Measurements from ENCODE around the gene PPM1H.
A peak's percentile ranks its signal among the peaks of the same experiment; 100 is the strongest.

PPM1H gene

DNA sequence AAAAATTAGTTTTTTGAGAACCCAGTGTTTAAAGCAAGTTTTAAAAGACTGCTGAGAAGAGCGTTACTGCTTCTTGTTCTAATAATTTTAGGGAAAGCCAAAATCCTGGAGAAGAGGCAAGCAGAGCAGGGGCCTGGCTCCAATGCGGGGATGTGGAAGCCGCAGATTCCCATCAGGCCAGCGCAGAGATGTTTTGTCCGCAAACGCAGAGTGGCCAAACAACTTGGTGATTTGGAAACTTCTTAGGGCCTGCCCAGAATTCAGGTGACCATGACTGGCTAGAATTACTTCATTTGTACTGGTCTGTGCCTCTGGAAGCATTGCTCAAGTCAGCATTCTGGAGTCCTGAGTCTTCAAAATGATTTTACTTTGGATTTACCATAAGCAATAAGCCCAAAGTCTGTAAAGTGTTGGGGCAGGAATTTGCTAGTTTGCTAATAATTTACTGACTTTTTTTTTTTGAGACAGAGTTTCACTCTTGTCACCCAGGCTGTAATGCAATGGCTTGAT lies 208.4 kb downstream of the PPM1H start:
- FAIRE-seq: no peak

DNA sequence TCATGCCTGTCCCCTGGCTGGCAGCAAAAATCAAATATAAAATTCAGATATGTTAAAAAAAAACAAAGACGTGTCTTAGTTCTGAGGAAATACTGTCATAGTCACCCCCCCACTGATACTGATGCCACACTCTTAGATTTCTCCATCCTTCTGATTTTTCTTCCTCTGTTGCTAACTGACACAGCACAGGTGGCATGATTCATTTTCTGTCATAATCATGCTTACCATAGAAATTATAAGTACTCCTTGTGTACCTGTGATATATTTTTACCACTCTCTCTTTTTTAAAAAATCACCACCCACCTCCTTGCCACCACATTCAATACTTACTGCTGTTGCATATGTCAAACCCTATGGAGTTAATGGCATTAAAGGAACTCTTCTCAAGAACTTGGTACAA lies 209.2 kb downstream of the PPM1H start:
- no peak for FAIRE-seq

DNA sequence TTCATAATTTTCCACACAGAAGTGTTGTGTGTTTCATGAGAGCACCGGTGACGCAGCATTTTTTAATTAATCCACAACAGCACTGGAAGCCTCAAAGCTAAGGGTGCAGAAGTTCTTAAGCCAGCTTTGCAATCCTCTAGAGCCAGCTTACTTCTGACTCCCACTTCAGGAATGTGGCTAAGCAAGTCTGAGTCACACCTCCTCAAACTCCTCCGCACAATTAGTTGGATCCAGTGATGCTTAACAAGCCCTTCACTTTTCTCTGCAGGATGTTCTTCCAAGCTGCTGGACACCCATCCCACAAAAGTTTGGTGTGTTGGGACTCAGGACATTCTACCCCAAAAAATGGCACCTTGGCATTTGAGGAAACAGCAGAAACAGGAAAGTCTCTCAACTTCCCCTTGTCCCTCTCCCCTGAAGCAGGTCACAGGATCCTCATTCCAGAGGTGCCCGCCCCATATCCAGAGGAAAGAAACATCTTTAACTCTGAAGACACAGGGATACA lies 210.0 kb downstream of the PPM1H start:
- no peak for FAIRE-seq

DNA sequence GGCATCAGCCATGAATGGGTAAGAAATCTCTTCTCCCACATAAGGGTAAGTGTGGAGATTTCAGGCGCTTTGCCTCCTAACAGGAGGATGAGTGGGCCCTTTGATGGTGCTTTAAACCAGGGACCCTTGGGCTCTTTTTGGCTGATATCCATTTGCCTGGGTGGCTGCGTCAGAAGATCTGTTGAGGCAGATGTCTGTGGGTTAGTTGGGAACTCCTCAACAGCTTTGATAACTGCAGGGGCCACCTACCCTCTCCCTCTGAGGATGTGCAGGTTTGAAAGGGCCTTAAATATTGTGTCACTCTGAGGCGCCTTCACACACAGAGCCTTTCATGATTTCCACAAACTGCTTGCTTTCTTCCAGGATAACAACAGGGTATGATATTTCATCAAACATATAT lies 210.7 kb downstream of the PPM1H start:
- no peak for FAIRE-seq

DNA sequence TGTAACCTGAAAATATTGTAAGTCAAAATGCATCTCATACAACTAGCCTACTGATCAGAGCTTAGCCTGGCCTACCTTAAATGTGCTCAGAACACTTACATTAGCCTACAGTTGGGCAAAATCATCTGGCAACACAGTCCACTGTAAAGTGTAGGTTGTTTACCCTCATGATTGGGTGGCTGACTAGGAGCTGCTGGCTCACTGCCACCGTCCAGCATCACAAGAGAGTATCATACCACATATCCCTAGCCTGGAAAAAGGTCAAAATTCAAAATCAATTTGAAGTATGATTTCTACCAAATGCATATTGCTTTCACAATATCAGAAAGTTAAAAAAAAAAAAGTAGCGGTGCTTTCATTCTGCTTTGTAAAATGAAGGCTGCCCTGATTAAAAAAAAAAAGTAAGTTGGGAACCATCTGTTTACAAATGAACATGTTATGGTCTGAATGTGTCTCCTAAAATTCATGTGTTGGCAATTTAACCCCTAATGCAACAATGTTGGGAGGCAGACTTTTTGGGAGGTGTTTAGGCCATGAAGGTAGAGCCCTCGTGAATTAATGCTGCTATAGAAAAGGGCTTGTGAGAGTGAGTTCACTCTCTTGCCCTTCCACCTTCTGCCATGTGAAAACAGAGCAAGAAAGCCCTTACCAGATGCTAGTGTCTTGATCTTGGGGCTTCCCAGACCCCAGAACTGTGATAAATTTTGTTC lies 211.8 kb downstream of the PPM1H start:
- no peak for FAIRE-seq

DNA sequence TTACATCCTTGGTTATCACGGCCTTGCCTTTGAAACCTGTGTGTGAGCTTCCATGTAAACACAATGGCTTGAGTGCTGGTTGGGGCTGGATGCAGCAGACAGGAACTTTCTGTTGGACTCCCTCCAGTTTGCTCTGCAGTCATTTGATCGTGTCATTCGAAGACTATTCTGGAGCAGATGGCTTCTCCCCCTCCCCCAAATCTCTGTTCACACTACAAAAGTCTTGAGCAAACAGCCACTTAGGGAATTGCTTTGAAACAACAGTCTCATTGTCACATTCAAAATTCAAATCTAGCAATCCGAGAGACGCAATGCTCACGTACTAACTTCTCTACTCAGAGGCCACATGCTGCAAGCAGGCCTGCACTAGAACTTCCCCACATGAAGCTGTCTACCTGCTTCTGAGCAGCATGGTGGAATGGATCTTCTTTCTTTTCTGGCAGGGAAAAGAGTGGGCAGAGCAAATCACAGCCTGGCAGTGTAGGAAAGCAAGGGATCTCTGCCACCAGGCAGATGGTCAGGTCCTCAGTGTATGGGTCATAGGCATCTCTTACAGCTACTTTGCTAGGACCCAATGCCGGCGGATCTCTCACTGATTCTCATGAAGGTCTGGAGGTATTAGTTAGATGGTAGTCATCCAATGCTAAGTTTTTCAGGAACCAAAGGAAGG lies 214.2 kb downstream of the PPM1H start:
- no peak for FAIRE-seq

DNA sequence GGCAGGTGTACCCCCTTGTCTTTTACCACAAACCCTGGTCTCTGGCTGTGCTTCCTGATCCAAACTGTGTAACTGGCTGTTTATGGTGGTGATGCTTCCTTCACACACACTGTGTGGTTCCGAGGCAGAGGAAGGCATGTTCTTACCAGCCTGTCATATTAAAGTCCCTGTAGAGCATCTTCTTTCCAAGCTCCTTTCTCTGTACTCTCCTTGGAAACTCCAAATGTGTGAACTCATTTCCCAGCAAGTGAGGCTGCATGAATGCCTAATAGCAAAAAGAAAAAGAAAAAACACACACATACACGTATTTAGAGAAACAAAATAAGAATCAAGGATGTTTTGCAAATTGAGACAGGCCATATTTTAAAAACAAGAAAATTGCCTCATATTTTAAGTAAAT lies 214.9 kb downstream of the PPM1H start:
- FAIRE-seq: no peak

DNA sequence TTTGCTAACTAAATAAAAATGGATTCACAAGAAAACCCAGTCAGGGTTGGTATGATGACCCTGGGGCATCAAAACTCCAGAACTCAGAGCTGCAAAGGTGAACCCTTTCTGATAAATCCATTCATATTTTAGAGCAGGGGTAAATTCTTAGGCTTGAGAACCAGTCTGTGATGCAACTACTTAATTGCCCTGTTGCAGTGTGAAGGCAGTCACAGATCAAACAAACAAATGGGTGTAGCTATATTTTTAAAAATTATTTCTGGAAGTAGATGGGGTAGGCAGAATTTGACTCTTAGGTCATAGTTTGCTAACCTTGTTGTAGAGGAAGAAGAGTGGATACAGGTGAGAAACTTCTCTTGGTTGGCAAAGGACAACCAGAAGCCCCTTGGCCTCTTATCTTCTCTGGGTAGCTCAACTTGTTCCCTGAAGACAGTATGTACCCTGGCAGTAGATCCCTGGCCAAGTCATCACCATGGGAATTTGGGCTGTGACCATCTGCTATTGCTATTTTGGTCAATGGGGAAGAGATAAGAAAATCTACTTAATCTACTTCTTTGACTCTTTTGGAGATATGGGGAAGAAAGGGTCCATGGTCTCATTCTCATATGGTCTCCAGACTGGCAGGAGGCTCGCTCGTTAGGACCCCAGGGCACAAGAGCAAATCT lies 216.1 kb downstream of the PPM1H start:
- peak; percentile 48 for FAIRE-seq

DNA sequence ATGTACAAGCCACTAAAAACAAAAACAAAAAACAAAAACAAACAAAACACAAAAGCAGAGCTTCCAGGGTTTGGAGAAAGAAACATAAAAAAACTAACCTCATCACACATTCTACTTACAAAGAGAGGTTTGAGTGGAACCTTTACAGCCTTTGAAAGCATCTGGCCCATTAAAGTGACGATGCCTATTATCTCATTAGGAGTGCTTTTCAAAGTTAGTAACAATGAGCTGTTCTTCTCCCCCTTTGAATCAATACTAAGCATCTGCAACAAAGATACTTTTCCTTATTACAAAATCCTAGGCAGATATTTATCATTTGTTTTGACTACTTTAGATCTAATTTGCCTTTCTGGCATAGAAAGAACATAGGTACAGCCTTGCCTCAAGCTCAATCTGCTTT lies 217.3 kb downstream of the PPM1H start:
- no peak for FAIRE-seq

DNA sequence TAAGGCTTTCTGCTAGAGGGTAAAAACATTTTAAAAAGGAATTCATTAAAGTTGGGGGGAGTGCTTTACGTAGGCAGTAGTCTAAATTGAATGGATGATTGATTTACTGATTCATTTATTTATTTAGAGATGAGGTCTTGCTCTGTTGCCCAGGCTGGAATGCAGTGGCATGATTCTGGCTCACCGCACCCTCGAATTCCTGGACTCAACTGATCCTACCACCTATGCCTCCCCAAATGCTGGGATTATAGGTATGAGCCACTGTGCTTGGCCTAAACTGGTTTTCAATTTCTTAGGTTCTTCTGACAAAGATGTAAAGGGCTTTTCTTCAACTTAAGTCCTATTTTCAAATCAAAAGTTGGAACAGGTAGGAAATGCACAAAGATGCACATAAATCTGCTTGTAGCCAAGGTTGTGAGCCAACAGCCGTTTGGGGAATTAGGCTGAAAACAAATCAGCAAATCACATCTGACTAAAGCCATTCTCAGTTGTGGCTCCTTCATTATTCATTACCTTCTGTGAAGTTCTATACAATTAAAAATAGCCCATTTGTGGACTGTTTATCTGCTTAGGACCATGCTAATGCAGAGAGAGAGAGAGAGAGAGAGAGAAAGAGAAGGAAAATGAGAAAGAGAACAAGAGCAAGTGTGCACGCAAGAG lies 218.0 kb downstream of the PPM1H start:
- FAIRE-seq: peak; percentile 99

DNA sequence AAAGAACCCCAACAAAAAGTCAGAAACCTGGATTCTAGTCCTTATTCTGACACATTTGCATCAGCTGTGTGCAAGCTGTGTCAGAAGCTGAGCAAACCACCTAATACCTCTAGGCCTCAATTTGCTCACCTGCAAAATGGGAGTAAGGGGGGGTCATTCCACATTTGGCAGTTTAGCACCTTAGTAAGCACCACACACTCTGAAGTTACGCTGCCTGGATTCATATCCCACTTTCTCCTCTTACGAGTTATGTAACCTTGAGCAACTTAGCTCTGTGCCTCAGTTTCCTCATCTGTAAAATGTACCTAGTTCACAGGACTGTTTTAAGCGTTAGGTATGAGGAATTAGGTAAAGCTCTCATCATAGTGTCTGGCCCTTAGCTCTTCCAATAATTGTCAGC lies 218.9 kb downstream of the PPM1H start:
- FAIRE-seq: no peak

DNA sequence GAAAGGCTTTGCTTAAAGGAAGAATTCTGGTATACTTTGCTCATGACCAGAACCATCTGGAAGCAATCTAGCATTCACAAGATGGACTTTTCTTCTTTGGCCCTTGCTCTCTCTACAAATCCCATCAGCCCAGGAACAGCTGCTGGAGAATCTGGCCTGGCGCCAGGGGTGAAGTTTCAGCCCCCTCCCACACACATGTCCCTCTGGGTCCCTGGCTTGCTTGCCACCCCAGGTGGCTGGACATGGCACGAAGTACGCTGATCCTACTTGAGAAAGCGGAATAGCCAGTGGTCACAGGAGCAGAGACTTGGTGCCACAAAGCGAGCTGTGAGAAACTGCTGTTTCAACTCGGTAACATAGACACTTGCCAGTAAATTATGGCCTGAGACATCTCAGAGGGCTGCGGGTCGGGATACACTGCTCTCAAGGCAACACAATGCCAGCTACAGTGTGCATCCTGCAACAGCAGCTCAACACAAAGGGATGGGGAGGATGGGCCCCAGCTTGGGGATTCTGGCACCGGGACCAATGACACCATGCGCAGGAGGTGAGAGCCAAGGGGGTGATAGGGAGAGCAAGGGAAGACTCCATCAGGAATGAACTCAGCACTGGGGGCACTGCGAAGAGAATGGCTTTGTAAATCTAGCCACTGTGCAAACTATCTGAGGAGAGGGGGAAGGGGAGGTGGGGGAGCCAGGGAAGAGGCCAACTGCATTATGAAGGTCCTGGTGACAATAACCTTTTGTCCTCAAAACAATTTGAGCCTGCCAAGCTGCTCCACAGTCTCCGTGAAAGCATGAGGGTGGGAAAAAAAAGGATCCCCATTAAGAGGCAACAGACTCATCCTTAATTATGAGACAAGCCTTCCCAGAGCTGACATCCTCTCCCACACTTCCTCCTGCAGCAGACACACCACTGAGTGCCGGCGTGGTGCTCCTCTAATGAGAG lies 219.9 kb downstream of the PPM1H start:
- peak; percentile 16 for FAIRE-seq

DNA sequence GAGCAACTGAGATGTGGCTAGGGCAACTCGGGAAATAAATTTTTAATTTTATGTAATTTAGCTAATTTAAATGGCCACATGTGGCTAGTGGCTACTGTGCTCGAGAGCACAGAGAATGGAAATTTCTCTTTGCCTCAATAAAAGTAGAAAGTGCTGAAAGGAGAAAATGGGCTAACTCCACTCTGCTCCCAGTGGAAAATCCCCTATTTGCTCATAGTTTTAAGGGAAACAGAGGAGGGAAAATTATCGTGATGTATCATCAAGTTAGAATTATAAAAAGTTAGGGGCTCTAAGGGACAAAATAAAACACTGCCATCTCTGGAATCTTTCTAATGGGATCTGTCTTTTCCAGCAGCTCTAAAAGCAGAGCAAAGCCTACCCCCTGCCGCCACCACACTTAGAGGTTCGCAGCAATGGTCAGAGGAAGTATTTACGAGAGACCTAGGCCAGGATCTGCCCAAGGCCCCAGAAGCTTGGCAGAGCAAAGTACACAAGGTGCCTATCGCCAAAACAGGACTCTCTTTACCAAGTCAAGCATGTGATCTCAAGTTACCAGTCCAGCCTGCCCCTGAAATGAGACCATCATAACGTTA lies 220.7 kb downstream of the PPM1H start:
- peak; percentile 98 for FAIRE-seq

DNA sequence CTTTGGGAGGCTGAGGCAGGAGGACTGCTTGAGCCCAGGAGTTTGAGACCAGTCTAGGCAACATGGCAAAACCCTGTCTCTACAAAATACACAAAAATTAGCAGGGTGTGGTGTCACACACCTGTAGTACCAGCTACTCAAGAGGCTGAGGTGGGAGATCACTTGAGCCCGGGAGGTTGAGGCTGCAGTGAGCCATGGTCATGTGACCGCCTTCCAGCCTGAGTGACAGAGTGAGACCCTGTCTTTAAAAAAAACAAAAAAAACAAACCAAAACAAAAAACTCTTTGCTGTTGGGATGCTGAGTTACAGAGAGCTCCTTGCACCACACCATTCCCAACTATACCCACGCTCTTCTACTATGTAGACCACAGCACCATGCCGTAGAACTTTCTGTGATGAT lies 221.2 kb downstream of the PPM1H start:
- FAIRE-seq: no peak

DNA sequence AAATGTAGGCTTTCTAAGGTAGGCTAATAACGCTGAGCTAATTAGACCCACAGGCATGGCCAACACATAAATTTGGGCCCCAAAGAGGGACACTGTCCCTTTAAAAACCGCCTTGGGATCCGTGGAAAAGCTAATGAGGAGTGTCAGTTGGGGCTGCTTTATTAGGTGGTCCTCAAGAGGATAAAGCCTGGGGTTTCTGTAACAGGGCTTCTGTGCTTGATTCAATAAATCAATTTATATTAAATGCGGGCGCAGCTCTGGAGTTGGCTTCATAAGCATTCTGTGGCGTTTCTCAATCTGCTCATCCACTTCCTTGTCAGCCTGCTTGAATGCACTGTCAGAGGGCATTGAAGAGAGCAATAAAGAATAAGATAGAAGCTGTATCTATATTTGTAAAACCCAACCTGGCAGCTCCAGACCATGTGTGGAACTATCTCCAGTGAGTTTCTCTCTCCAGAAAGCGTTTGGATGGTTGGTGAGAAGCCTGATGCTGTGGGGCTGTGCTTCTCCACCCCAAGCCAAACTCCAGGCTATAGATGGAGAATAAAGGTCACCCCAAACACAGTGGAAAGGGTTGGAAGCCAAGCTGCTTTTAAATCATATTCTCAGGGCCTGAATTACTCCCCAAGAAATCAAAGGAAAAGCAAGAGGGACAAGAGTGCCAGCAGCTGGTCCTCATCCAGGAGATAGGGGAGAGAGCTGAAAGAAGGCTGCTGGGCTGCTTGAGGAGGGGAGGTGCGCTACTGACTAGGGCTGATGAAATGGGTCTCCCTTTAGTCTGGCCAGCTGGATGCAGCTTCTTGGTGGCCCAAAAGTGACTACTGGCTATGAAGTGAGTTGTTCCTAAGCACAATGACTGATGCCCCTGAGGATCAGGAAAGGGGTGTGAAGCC lies 222.0 kb downstream of the PPM1H start:
- FAIRE-seq: no peak

DNA sequence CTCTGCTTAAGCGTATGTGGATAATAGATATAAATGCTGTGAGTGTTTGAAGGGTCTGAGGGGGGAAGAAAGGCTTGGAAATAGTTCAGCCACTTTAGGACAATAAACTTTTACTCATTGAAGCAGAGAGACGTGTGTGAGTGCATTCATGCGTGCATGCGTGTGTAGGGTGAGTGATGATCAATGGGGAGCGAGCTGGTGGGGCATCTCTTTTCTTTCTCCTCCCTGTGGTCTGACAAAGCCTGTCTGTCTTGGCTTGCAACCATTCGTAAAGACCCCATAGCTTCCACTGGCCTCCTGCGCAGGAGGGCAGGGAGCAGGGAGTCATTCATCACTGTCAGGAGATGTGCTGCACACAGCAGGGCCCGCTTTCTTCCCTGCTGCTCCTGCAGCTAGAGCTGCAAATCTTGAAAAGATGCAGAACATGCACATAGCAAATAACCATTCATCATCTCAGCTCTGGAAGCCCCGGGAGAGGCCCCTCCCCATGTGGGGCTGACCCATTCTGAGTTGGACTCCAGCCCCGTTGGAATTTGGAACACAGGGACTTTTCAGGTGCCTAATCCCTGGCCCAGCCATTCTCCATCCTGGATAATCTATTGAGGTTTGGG lies 223.2 kb downstream of the PPM1H start:
- FAIRE-seq: no peak

DNA sequence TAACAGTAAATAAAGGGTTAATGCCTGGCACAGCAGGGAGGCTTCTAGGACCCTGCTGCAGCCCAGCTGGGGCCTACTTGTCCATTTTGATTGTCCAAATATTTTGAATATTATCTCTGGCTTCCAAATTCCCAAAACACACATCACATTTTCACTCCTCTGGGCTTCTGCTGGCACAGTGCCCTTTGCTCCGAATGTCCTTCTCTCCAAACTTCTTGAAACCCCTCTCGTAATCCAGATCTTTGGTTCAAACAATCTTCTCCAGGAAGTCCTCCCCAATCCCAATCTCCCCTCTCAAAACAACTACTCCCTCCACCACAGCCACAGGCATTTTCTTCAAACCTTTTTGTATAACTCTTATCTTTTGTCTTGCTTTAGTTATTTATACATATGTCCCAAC lies 225.6 kb downstream of the PPM1H start:
- no peak for FAIRE-seq

DNA sequence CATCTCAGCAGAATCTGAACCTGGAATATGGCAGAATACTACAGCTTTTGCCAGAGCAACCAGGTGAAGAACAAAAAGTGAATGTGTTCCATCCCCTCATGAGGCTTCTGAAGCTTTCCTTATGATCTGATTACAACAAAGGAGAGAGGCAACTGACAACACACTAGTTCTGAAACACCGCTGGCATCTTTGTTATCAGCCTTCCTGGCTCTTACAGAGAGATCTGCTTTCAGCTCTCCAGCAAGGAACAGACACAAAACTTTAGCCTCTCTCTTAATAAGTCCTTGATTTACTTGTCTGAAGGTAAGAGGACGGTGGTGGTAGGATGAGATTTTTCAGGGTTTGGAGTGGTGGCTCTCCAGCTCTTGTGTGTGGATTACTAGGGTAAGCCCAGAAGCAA lies 227.0 kb downstream of the PPM1H start:
- no peak for FAIRE-seq

DNA sequence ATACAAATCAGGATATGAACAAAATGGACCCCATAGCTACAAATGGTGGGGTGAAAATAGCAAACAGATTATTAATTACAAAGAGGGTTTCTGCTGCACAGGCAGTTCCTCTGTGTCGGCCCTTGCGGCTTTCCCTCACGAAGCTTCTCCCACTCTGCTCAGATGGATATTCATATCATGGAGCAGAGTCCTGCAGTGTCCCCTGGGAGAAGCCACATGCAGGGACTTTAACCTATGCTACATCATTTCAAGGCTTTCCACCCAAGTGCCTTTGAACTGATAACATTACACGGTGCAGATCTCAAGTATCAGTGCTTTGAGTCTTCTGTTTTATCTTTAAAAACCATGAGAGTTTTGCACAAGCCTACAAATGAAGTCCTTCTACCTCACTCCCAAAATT lies 229.1 kb downstream of the PPM1H start:
- no peak for FAIRE-seq

DNA sequence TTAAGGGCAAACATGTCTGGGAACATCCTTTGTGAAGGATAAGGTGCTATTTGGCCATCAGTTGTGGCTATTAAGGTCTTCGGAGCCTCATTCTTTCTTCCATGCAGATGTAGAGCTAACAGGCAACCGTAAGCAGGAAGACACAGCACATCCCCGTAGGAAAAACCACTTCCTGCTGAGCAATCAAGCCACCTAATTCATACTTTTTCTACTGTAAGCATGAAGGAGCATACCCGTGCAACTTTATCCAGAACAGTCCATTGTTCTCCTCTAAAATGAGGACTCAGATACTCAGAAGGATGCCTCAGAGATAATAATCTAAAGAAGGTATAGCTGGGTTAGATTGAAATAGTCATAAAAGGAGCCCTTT lies 232.0 kb downstream of the PPM1H start:
- no peak for FAIRE-seq
